IPS-15b (cell line): ENCODE data around the gene DISP3.

Experiments
- H3K27me3 ChIP-seq: one replicate; pipeline ENCODE4 v1.6.1; 2013; ENCODE audit warnings: low read length; ENCODE audit not compliant: control insufficient read depth, insufficient read depth
- H3K36me3 ChIP-seq: one replicate; pipeline ENCODE4 v1.6.1; 2013; ENCODE audit warnings: low read length; ENCODE audit not compliant: control insufficient read depth, insufficient read depth
- H3K4me1 ChIP-seq: one replicate; pipeline ENCODE4 v1.6.1; 2013; ENCODE audit warnings: mild to moderate bottlenecking, low read length; ENCODE audit not compliant: control insufficient read depth, insufficient read depth
- H3K4me3 ChIP-seq: one replicate; pipeline ENCODE4 v1.5.1; 2013; ENCODE audit warnings: low read depth, low read length
- H3K9ac ChIP-seq: one replicate; pipeline ENCODE4 v1.6.1; 2013; ENCODE audit warnings: low read depth, mild to moderate bottlenecking, low read length
- H3K9me3 ChIP-seq: one replicate; pipeline ENCODE4 v1.6.1; 2013; ENCODE audit warnings: mild to moderate bottlenecking, low read length; ENCODE audit not compliant: control insufficient read depth, insufficient read depth

Gene DISP3

GRCh38 chr1:11521582-11522399 lies 42.8 kb downstream of the DISP3 start:
- Histone ChIP-seq H3K36me3 (peaks cover 2% of the 10 kb centered on the region), H3K27me3 (no peaks in the 10 kb centered on the region), H3K9ac (no peak overlapping the region)

GRCh38 chr1:11522400-11523235 lies 43.7 kb downstream of the DISP3 start:
- peaks cover 2% of the 10 kb centered on the region for H3K36me3 ChIP-seq
- H3K4me1 ChIP-seq, result peaks cover 2% of the 10 kb centered on the region
- no peaks in the 10 kb centered on the region for H3K27me3 ChIP-seq
- H3K4me3 ChIP-seq, result no peak overlapping the region
- no peak overlapping the region for H3K9ac ChIP-seq
- H3K9me3 ChIP-seq, result no peaks in the 10 kb centered on the region

More at GRCh38 chr1:11521582-11522399, 42.8 kb downstream of the DISP3 start:
- Histone ChIP-seq H3K4me3 (no peak overlapping the region), H3K4me1 (peaks cover 2% of the 10 kb centered on the region), H3K9me3 (no peaks in the 10 kb centered on the region)

- Histone ChIP-seq H3K9me3 (no peaks in the 10 kb centered on the region), H3K4me1 (peaks cover 2% of the 10 kb centered on the region), H3K36me3 (peaks cover 5% of the 10 kb centered on the region), H3K9ac (no peak overlapping the region), H3K27me3 (no peaks in the 10 kb centered on the region), H3K4me3 (no peak overlapping the region)
Observed at GRCh38 chr1:11523261-11523660, 44.3 kb downstream of the DISP3 start.

GRCh38 chr1:11523746-11524464 lies 45.0 kb downstream of the DISP3 start:
- H3K36me3 ChIP-seq, result peaks cover 5% of the 10 kb centered on the region

GRCh38 chr1:11524465-11525150 lies 45.7 kb downstream of the DISP3 start:
- H3K36me3 ChIP-seq, result peaks cover 6% of the 10 kb centered on the region
- no peak overlapping the region for H3K9ac ChIP-seq
- peaks cover 2% of the 10 kb centered on the region for H3K4me1 ChIP-seq
- H3K4me3 ChIP-seq, result no peak overlapping the region
- no peaks in the 10 kb centered on the region for H3K9me3 ChIP-seq
- no peaks in the 10 kb centered on the region for H3K27me3 ChIP-seq

More at GRCh38 chr1:11523746-11524464, 45.0 kb downstream of the DISP3 start:
- H3K9ac ChIP-seq, result no peak overlapping the region
- no peaks in the 10 kb centered on the region for H3K9me3 ChIP-seq
- H3K27me3 ChIP-seq, result no peaks in the 10 kb centered on the region
- H3K4me1 ChIP-seq, result peaks cover 2% of the 10 kb centered on the region
- no peak overlapping the region for H3K4me3 ChIP-seq

- no peaks in the 10 kb centered on the region for H3K27me3 ChIP-seq
- H3K9ac ChIP-seq, result no peak overlapping the region
- H3K4me3 ChIP-seq, result no peak overlapping the region
- no peaks in the 10 kb centered on the region for H3K9me3 ChIP-seq
- peaks cover 7% of the 10 kb centered on the region for H3K36me3 ChIP-seq
- H3K4me1 ChIP-seq, result peaks cover 2% of the 10 kb centered on the region
Observed at GRCh38 chr1:11525151-11525505, 46.2 kb downstream of the DISP3 start.

GRCh38 chr1:11525516-11525915 lies 46.6 kb downstream of the DISP3 start:
- Histone ChIP-seq H3K4me1 (peaks cover 2% of the 10 kb centered on the region), H3K27me3 (no peaks in the 10 kb centered on the region), H3K4me3 (no peak overlapping the region), H3K9ac (no peak overlapping the region), H3K36me3 (peaks cover 7% of the 10 kb centered on the region), H3K9me3 (no peaks in the 10 kb centered on the region)

GRCh38 chr1:11526071-11526895 lies 47.3 kb downstream of the DISP3 start:
- Histone ChIP-seq H3K9ac (no peak overlapping the region), H3K9me3 (no peaks in the 10 kb centered on the region), H3K36me3 (peaks cover 5% of the 10 kb centered on the region), H3K27me3 (no peaks in the 10 kb centered on the region), H3K4me3 (no peak overlapping the region), H3K4me1 (no peaks in the 10 kb centered on the region)

GRCh38 chr1:11527541-11528452 lies 48.8 kb downstream of the DISP3 start:
- no peak overlapping the region for H3K9ac ChIP-seq
- no peaks in the 10 kb centered on the region for H3K27me3 ChIP-seq
- no peak overlapping the region for H3K4me3 ChIP-seq
- no peaks in the 10 kb centered on the region for H3K4me1 ChIP-seq
- H3K9me3 ChIP-seq, result no peaks in the 10 kb centered on the region
- H3K36me3 ChIP-seq, result peaks cover 5% of the 10 kb centered on the region
